Thoracic aorta (tissue), 2 donors: ENCODE results near the gene AK2. TPM values are rescaled to one million over a fixed set of nuclear protein-coding genes. Genes with fewer than 3 reads are reported as not detected.
"Not testable (repeated sequence)": the region's sequence is repeated elsewhere in the genome, so short reads cannot be mapped to it uniquely, and the experiment has no call there.

ENCODE experiments used
- ATAC-seq: fragments of 150-250 bp; one replicate; pipeline ENCODE4 v1.8.0; 2017; ENCODE audit warnings: low read depth; ENCODE audit not compliant: insufficient number of reproducible peaks, low FRiP score
- DNase-seq: peaks from one replicate; pipeline ENCODE4 v3.0.0-alpha.2; 2020; ENCODE audit warnings: low spot score
- H3K27ac ChIP-seq, 2 donors: fragments of 200-600 bp; sonication (generic); 1 replicate in 1 of 2; 2 replicates in 1 of 2; pipeline ENCODE4 v1.5.1; 2016; ENCODE audit warnings: mild to moderate bottlenecking in 2 of 2, moderate library complexity in 2 of 2
- H3K27me3 ChIP-seq: fragments of 200-600 bp; sonication (generic); replicated peaks from 2 replicates; pipeline ENCODE4 v1.6.0; 2016; ENCODE audit warnings: mild to moderate bottlenecking; ENCODE audit not compliant: insufficient read depth
- H3K36me3 ChIP-seq: fragments of 200-600 bp; sonication (generic); one replicate; pipeline ENCODE4 v1.5.1; 2016
- H3K4me1 ChIP-seq, 2 donors: fragments of 200-600 bp; sonication (generic); 1 replicate in 1 of 2; 2 replicates in 1 of 2; pipeline versions ENCODE4 v1.5.1 to v1.6.0; 2016; ENCODE audit warnings: low read depth in 2 of 2, mild to moderate bottlenecking in 1 of 2; ENCODE audit not compliant: control insufficient read depth in 1 of 2
- H3K4me3 ChIP-seq: fragments of 200-600 bp; sonication (generic); 2 replicates; pipeline ENCODE4 v1.5.1; 2016; ENCODE audit warnings: mild to moderate bottlenecking
- H3K9me3 ChIP-seq: fragments of 200-600 bp; sonication (generic); 2 replicates; pipeline ENCODE4 v1.5.1; 2016
- CTCF ChIP-seq: fragments of 200-600 bp; sonication (generic); IDR thresholded peaks from one replicate; pipeline ENCODE4 v1.5.1; 2019; ENCODE audit warnings: antibody characterized with exemption
- total RNA-seq, 2 donors: library from RNA; depleted of rRNA; stranded (reverse); fragments of >200 nt; gene quantifications; one replicate each; pipeline versions ENCODE4 v1.1.0 to v1.2.3, GENCODE V29; 2016

Gene AK2
- total RNA-seq, 2 donors from 2014 or later, result 106 to 253 TPM

GRCh38 chr1:33074193-33074945 is 37.7 kb upstream of the AK2 start:
- H3K4me3 ChIP-seq, result no peak overlapping the region
- no peaks in the 10 kb centered on the region for H3K27me3 ChIP-seq
- H3K4me1 ChIP-seq, result no peaks in the 10 kb centered on the region
- DNase-seq (no peak), ATAC-seq (no peak)
- no peak overlapping the region for H3K27ac ChIP-seq
- H3K9me3 ChIP-seq, result no peaks in the 10 kb centered on the region
- no peak for TF ChIP-seq CTCF
- H3K36me3 ChIP-seq, result no peaks in the 10 kb centered on the region

GRCh38 chr1:33072707-33073106 is 36.0 kb upstream of the AK2 start:
- TF ChIP-seq CTCF, result no peak
- Histone ChIP-seq H3K9me3 (no peaks in the 10 kb centered on the region), H3K27ac (no peak overlapping the region), H3K27me3 (no peaks in the 10 kb centered on the region), H3K36me3 (no peaks in the 10 kb centered on the region), H3K4me1 (no peaks in the 10 kb centered on the region), H3K4me3 (no peak overlapping the region)
- DNase-seq (no peak), ATAC-seq (no peak)

- H3K27me3 ChIP-seq, result no peaks in the 10 kb centered on the region
- H3K4me3 ChIP-seq, result no peak overlapping the region
- ATAC-seq (no peak), DNase-seq (no peak)
- peaks cover 7% of the 10 kb centered on the region for H3K9me3 ChIP-seq
- no peaks in the 10 kb centered on the region for H3K4me1 ChIP-seq
- H3K27ac ChIP-seq, result no peak overlapping the region
- TF ChIP-seq CTCF, result no peak
- no peaks in the 10 kb centered on the region for H3K36me3 ChIP-seq
Measured at GRCh38 chr1:33070628-33071027, 33.9 kb upstream of the AK2 start.

GRCh38 chr1:33068108-33068507 is 31.4 kb upstream of the AK2 start:
- H3K27me3 ChIP-seq, H3K27ac ChIP-seq, H3K36me3 ChIP-seq, DNase-seq, ATAC-seq, H3K4me3 ChIP-seq, H3K4me1 ChIP-seq: not testable (repeated sequence)
- H3K9me3 ChIP-seq, result peaks cover 29% of the 10 kb centered on the region

- H3K27me3 ChIP-seq, H3K36me3 ChIP-seq, DNase-seq, H3K27ac ChIP-seq, H3K4me3 ChIP-seq, ATAC-seq, H3K4me1 ChIP-seq: not testable (repeated sequence)
- peaks cover 32% of the 10 kb centered on the region for H3K9me3 ChIP-seq
Measured at GRCh38 chr1:33066477-33066876, 29.8 kb upstream of the AK2 start.

GRCh38 chr1:33065301-33065700 is 28.6 kb upstream of the AK2 start:
- Histone ChIP-seq H3K36me3 (no peaks in the 10 kb centered on the region), H3K4me1 (peaks cover 0 to 3% of the 10 kb centered on the region in 2 donors), H3K9me3 (peaks cover 32% of the 10 kb centered on the region), H3K27me3 (no peaks in the 10 kb centered on the region), H3K4me3 (no peak overlapping the region), H3K27ac (no peak overlapping the region)
- TF ChIP-seq CTCF, result no peak
- DNase-seq (no peak), ATAC-seq (no peak)

GRCh38 chr1:33064284-33064683 is 27.6 kb upstream of the AK2 start:
- H3K9me3 ChIP-seq, result peaks cover 32% of the 10 kb centered on the region
- H3K27ac ChIP-seq, result not testable (repeated sequence)

More at GRCh38 chr1:33064284-33064683, 27.6 kb upstream of the AK2 start:
- not testable (repeated sequence) for H3K4me3 ChIP-seq, H3K27me3 ChIP-seq, H3K4me1 ChIP-seq, ATAC-seq, DNase-seq, H3K36me3 ChIP-seq
